ENCODE data around the gene VEPH1.

VEPH1 gene

DNA sequence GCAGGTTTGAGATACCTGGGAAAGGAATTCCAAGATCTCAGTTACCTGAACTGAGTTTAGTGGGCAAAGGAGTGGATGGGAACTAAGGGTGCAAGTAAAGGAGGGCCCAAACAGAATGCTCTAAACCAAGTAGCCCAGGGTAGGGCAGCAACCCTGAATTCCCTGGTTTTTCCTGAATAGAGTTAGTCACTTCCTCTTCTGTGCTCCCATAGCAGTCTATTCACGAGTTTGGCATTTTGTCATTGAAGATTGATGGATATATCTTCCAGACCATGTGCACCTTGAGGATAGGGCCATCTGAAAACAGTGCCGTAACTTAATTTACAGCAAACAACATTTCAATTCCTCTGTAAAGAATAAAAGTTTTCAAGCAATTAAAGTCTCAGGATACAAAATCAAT lies 85.1 kb downstream of the VEPH1 start:
- Histone ChIP-seq H3F3A (ENCODE audit: insufficient read depth) (no peaks in the 10 kb centered on the region), H4K20me1 (ENCODE audit: low read depth, low read length) (no peaks in the 10 kb centered on the region), H3K27ac (ENCODE audit: low read depth, low read length) (no peak overlapping the region), H3K9me2 (replicated peaks; ENCODE audit: insufficient read depth, low read length) (no peaks in the 10 kb centered on the region), H3K4me2 (ENCODE audit: low read depth, low read length, poor library complexity, severe bottlenecking) (no peak overlapping the region), H3K4me3 (ENCODE audit: insufficient read depth, low read length, poor library complexity, severe bottlenecking) (no peak overlapping the region), H2AFZ (ENCODE audit: low read depth, low read length, severe bottlenecking) (no peak overlapping the region), H3K9ac (ENCODE audit: low read length) (no peak overlapping the region), H3K79me2 (ENCODE audit: insufficient read depth, low read length) (no peaks in the 10 kb centered on the region), H3K9me3 (ENCODE audit: insufficient read depth, low read length) (no peaks in the 10 kb centered on the region), H3K36me3 (ENCODE audit: low read length) (no peaks in the 10 kb centered on the region), H3K27me3 (ENCODE audit: low read length) (no peaks in the 10 kb centered on the region)
- TF ChIP-seq EZH2phosphoT487 (conservative IDR thresholded peaks at IDR 0.05; ENCODE audit: low read length) = no peak
- TF ChIP-seq, protein P1, sequence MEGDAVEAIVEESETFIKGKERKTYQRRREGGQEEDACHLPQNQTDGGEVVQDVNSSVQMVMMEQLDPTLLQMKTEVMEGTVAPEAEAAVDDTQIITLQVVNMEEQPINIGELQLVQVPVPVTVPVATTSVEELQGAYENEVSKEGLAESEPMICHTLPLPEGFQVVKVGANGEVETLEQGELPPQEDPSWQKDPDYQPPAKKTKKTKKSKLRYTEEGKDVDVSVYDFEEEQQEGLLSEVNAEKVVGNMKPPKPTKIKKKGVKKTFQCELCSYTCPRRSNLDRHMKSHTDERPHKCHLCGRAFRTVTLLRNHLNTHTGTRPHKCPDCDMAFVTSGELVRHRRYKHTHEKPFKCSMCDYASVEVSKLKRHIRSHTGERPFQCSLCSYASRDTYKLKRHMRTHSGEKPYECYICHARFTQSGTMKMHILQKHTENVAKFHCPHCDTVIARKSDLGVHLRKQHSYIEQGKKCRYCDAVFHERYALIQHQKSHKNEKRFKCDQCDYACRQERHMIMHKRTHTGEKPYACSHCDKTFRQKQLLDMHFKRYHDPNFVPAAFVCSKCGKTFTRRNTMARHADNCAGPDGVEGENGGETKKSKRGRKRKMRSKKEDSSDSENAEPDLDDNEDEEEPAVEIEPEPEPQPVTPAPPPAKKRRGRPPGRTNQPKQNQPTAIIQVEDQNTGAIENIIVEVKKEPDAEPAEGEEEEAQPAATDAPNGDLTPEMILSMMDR (IDR thresholded peaks at IDR 0.05; ENCODE audit: insufficient read depth, low read length, poor library complexity, severe bottlenecking) = no peak

DNA sequence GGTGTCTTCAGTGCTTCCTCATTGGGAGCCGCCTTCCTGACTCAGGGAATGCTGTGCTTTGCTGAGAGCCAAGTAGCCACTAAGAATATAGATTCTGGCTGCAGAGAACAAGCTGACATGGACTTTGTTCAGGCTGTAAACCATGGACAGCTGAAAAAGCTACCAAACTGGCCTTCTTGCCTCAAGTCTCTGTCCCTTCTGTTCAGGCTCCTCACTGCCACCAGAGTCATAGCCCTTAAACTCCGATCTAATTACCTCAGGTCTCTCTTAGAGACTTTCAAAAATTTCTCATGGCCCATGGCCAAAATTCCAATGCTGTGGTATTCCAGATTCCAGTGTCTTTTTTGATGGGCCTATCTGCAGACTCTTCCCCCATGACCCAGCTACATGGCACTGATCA lies 86.0 kb downstream of the VEPH1 start:
- Histone ChIP-seq H3K9ac (ENCODE audit: low read length) (no peak overlapping the region), H3K27me3 (ENCODE audit: low read length) (no peaks in the 10 kb centered on the region), H3K9me2 (replicated peaks; ENCODE audit: insufficient read depth, low read length) (no peaks in the 10 kb centered on the region), H2AFZ (ENCODE audit: low read depth, low read length, severe bottlenecking) (no peak overlapping the region), H3K79me2 (ENCODE audit: insufficient read depth, low read length) (no peaks in the 10 kb centered on the region), H3F3A (ENCODE audit: insufficient read depth) (no peaks in the 10 kb centered on the region), H3K4me2 (ENCODE audit: low read depth, low read length, poor library complexity, severe bottlenecking) (no peak overlapping the region), H3K9me3 (ENCODE audit: insufficient read depth, low read length) (no peaks in the 10 kb centered on the region), H3K4me3 (ENCODE audit: insufficient read depth, low read length, poor library complexity, severe bottlenecking) (no peak overlapping the region), H3K36me3 (ENCODE audit: low read length) (no peaks in the 10 kb centered on the region), H3K27ac (ENCODE audit: low read depth, low read length) (no peak overlapping the region), H4K20me1 (ENCODE audit: low read depth, low read length) (no peaks in the 10 kb centered on the region)
- no peak for TF ChIP-seq EZH2phosphoT487 (conservative IDR thresholded peaks at IDR 0.05; ENCODE audit: low read length)
- TF ChIP-seq, protein P1 (IDR thresholded peaks at IDR 0.05; ENCODE audit: insufficient read depth, low read length, poor library complexity, severe bottlenecking) = no peak

DNA sequence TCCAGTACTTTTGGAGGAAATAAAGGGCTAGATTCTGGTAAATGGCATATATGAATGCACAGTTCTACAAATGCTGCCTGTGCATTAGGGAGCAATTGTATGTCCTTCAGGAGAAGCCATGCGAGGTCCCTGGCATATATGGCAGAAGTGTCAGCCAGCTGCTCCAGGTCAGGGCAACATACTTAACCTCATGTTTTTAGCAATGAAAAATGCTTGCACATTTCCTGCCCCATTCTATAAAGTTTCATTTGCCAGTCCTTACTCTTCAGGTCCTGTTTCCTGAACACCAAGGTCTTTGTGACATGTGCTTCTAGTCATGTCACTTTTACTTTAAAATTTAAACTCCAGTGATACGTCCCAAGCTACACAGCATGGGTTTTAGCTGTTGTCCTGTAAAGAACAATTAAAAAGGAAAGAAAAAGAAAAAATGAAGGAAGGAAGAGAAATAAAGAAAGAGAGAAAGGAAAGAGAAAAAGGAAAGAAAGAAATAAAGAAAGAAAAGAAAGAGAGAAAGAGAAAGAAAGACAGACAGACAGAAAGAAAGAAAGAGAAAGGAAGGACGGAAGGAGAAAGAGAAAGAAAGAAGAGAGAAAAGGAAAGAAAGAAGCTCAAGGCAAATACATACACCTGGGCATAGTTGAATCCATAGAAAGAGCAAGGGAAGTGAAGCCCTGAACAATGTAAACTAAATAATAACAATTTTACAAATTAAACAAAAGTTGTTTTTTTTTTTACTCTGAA lies 86.7 kb downstream of the VEPH1 start:
- no peaks in the 10 kb centered on the region for H3K9me2 ChIP-seq (replicated peaks; ENCODE audit: insufficient read depth, low read length)
- H3K4me2 ChIP-seq (ENCODE audit: low read depth, low read length, poor library complexity, severe bottlenecking) = no peak overlapping the region
- H3K9ac ChIP-seq (ENCODE audit: low read length) = no peak overlapping the region
- no peak overlapping the region for H3K27ac ChIP-seq (ENCODE audit: low read depth, low read length)
- no peaks in the 10 kb centered on the region for H3K79me2 ChIP-seq (ENCODE audit: insufficient read depth, low read length)
- H2AFZ ChIP-seq (ENCODE audit: low read depth, low read length, severe bottlenecking) = no peak overlapping the region
- no peaks in the 10 kb centered on the region for H3K9me3 ChIP-seq (ENCODE audit: insufficient read depth, low read length)
- TF ChIP-seq, protein P1 (IDR thresholded peaks at IDR 0.05; ENCODE audit: insufficient read depth, low read length, poor library complexity, severe bottlenecking) = no peak
- no peak for TF ChIP-seq EZH2phosphoT487 (conservative IDR thresholded peaks at IDR 0.05; ENCODE audit: low read length)
- no peak overlapping the region for H3K4me3 ChIP-seq (ENCODE audit: insufficient read depth, low read length, poor library complexity, severe bottlenecking)
- no peaks in the 10 kb centered on the region for H3K27me3 ChIP-seq (ENCODE audit: low read length)
- no peaks in the 10 kb centered on the region for H3K36me3 ChIP-seq (ENCODE audit: low read length)
- no peaks in the 10 kb centered on the region for H3F3A ChIP-seq (ENCODE audit: insufficient read depth)
- H4K20me1 ChIP-seq (ENCODE audit: low read depth, low read length) = no peaks in the 10 kb centered on the region

Data from SU-DHL-6 (cell line).